G401 (cell line): ENCODE data around the gene TSPOAP1. TPM values are rescaled to one million over a fixed set of nuclear protein-coding genes. Genes with fewer than 3 reads are reported as not detected.

Source experiments
- DNase-seq: peaks from one replicate; pipeline ENCODE4 v3.0.0-alpha.2; 2015; ENCODE audit warnings: low spot score
- in situ Hi-C: cut with HindIII; loops from 2 replicates; pipeline ENCODE4 v1.10.0; 2016; ENCODE audit warnings: low sequenced_read_pairs, mixed read lengths
- total RNA-seq: library from RNA; depleted of rRNA; stranded (reverse); fragments of >200 nt; shearing (Covaris generic); gene quantifications from 2 replicates; pipeline ENCODE4 v1.2.3, GENCODE V29; 2014

TSPOAP1 gene
- total RNA-seq, 1 experiment from 2014 or later: not detected

DNA sequence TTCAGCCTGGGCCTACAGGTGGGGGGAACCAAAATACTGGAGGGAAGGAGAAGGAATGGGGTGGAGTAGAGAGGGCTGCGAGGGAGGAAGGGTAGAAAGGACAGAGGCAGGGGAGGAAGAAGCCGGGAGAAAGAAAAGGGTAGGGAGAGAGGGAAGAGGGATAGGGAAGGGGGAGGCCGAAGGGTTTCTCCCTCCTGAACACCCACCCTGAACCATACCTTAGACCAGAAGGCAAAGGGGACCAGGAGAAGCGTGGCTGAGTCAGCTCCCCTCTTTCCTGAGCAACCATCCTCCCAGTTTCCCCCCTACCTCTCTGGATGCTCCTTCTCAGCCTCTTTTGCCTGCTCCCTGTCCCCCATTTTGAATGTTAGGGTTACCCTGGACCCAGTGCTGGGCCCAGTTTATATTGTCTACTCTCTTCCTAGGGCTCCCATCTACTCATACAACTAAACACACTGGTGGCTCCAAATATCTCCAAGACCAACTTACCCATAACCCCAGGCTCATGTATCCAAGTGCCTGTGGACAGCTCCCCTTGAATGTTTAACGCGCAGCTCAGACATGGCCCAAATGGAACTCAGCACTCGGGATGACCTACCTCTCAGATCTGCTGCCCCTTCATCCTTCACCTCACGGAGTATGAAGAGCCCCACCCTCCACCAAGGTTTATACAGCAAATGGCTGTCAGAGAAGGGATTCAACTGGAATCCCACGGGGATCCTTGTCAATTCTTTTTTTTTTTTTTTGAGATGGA lies 7.8 kb downstream of the TSPOAP1 start:
- in situ Hi-C loops: no loop called here
- no peak for DNase-seq

DNA sequence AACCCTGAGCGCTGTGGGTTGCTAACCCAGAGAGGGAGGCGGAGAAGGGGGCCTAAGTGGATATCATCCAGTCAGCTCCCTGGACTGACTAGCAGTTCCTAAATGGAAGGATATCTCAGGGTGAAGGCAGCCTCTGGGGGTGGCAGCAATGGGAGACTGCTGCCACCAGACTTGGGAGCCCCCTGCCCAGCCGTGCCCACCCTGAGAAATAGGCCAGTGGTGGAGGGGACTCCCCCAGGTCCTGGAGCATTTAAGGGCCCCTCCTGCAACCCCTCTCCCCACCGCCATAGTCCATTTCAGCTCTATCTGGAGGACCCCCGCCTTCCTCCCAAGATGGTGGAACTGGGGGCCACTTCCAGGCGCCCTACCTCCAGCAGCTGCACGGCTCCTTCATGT lies 8.4 kb downstream of the TSPOAP1 start:
- DNase-seq: no peak
- in situ Hi-C loops: no loop called here

DNA sequence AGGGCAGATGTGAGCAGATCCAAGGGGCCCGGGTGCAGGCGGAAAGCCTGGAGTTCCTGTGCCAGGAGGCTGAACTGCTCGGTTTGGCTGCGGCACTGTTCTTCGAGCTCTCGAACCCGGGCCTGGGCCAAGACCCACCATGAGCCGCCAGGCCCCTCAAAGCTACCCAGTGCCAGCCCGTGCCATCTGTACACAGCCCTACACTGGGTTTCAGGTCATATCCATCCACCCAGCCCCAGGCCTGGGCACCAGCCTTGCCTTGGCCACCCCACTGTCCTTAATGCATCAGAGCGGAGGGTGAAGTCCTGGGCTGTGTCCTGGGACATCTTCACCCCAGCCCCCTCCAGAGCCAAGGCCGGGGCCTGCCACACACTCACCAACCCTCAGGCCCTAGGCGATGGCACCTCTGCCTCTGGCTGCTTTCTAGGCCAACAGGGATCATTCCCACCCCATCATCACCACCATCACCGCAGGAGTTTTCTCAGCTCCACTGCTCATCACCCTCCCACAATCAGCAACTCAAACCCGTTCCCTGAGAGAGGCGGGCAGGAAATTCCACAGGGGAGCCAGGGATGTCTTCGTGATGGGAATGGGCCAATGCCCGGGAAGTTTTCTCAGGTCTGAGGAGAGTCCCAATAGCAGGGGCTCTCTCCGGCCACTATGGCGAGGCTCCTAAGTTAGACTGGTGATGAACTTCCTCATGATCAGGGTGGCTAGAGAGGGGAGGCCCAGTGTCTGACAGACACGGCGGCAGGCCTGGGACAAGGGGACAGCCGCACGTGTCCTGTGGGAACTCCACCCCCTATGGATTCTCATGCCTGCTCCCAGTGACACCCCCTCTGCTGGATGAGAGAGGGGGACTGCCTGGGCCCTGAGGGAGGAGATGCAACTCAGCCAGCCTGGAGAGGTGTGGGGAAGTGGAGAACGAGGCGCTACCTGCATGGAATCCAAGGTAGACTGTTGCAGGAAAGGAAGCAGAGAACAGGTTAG lies 9.1 kb downstream of the TSPOAP1 start:
- in situ Hi-C loops: no loop called here
- DNase-seq: no peak

DNA sequence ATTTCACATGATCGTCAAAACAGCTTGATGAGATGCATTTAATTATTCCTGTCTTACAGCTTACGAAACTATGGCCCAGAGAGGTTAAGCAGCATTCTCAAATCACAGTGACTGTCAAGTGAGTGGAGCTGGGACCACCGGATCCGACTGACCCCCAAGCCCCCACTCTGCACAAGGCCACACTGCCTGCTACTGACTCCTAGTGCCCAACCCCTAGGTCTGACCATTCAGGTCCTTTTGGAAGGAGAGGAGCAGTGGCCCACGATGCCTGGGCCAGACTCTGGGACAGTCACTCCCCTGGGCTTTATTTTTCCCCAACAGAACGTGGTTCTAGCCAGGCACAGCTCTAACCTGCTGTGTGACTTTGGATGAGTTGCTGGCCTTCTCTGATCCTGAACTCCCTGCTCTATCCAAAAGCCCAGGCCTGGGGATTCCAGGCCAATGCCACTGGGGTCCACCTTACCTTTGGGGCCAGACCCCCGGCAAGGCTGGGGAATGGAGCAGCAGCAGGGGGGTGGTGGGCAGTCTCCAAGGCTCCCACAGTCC lies 9.9 kb downstream of the TSPOAP1 start:
- no peak for DNase-seq
- in situ Hi-C loops: no loop called here

DNA sequence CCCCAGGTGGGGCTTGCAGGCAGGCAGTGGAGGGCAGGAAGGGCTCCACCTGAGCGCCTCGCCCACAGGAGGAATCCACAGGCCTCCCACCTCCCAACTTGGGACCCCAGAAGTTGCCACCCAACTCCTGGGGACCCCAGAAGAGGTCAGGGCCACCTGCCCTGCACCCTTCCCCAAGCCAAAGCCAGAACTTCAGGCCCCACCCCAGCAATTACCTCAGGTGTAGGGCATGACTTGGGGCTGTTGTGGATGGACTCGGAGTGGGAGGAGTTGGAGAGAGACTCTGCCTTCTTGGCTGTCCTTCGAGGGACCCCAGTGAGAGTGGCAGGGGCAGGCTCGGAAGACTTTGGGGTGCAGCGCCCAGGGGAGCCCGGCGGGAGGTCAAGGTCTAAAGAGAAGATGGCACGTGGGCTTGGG lies 10.5 kb downstream of the TSPOAP1 start:
- DNase-seq: no peak
- in situ Hi-C loops: no loop called here

DNA sequence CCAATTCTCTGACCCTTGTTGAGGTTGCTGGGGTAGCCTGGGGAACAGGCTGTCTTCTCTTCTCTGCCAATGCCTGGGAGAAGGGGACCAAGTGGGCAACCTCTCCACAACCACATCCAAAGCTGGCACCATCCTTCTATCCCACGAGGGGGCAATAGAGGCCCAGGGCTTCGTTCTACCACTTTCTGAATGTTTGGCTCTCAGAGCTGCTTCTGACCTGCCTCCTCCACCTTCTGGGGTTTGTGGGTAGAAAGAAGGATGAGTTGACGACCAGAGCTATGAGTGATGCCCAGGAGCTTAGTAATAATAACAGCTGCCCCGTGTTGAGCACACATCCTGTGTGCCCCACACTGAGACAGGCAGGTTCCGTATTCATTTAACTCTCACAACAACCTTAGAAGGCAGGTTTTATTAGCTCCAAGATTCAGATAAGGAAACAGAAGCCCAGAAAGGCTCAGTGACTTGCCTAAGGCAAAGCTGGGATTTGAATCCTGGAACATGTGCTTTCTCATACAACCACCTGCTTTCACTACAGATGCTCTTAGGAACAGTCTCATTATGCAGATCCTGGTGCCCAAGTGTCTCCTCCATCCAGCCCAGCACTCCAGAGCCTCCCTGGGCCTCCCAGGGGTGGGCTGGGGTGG lies 11.1 kb downstream of the TSPOAP1 start:
- peak; percentile 53 for DNase-seq
- in situ Hi-C loops: no loop called here

DNA sequence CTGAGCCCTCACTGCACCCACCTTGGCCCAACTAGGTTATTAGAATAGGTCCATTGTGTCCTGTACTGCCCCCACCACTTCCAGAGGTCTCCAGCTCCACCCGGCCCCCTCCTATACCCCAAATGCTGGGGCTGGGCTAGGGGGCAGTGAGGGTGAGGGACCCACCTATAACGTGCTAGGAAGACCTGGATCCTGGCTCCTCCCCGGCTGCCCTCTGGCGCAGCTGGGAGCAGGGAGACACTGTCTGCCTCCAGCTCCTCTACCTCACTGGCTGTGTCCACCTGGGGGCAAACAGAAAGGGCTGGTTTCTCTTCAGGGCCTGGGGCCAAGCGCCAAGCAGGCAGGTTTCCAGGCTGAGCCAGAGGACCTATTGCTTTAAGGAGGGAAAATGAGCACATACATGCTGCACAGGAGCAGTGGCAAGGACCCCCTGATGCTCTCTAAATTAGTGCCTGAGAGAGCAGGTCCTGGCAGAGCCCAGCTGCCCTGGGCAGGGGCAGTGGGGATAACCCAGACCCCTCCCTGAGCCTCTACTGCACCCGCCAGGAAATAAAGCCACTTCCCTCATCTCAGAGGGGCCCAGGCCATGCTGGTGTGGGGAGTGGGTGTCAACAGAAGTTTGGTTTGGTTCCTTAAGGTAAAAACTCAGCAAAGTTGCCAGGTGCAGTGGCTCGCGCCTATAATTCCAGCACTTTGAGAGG lies 12.2 kb downstream of the TSPOAP1 start:
- in situ Hi-C loops: no loop called here
- no peak for DNase-seq

DNA sequence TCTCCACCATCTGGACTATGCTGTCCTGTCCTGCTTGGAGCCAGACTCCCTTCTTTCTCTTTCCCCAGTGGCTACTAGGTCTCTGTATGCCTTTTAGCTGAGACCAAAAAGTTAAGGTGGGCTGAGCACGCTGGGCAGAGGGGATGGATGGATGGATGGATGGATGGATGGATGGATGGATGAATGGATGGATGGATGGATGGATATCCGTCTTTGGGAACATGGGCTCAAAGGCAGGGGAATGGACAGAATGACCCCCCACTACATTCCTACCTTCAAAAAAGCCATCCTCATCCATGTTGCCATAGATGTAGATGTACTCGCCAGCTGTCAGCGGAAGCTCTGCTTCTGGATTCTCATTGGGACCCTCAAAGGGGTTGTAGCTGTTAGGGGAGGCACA lies 12.8 kb downstream of the TSPOAP1 start:
- no peak for DNase-seq
- in situ Hi-C loops: no loop called here

DNA sequence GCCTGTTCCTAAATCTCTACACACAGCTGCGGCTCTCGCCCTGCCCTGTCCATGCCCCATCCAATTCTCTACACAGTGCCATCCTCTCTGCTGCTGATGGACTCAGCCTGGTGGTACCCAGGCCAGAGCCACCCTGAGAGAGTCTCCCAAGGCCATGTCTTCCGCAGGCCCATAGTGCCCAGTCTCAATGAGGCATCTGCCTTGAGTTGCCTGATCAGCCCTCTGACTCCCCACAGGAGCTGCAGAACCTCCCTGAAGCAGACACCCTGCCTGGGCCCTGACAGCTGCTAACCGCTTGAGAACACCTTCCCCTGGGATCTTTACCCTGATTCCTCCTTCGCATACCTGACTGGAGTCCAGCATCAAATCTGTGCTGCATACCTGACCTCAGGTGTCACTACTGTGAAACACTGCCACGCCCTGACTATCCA lies 13.3 kb downstream of the TSPOAP1 start:
- in situ Hi-C loops: no loop called here
- DNase-seq: no peak

DNA sequence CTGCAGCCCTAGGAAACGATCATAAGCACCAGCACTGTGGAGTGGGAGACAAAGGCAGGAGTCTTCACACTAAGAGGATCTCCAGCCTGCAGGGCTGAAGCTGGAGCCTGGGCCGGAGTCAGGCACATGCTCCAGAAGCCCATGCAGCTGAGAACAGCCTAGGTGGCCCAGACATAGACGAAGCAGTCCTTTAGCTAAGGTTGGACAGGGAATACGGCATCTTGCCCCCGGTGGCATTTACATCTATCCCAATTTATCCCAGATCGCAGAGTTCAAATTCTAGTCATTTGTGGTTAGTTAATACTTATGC lies 13.9 kb downstream of the TSPOAP1 start:
- in situ Hi-C loops: no loop called here
- DNase-seq: no peak

DNA sequence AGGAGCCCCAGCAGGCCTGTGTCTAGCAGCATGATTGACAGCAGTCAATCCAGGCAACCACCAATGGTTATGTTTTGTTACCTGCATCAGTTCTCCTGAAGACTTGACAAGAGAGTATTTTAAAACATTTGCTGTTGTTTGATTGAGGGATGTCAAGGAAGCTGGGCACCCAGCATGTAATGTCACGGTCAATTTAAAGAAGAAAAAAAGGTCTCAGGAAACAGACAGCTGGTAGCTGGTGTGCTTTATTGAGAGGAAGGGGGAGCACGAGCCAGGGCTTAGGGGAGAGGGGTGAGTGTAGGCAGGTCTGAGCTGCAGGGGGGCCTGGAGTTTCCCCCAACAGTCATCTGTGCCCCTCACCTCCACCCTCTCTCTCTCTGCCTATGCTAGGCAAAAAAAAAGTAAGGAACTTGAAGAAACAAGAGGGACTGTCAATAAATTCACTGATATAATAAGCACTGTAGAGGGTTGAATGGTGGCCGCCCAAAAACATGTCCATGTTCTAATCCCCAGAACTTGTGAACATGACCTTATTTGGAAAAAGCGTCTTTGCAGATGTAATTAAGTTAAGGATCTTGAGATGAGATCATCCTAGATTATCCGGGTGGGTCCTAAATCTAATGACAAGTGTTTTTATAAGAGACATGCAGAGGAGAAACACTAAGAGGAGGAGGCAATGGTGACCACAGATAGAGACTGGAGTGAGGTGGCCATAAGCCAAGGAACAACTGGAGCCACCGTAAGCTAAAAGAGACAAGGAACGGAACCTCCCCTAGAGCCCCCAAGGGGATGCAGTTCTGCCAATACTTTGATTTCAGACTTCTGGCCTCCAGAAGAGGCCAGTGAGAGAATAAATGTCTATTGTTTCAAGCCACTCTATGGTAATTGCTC lies 14.5 kb downstream of the TSPOAP1 start:
- in situ Hi-C loops: no loop called here
- DNase-seq: no peak

DNA sequence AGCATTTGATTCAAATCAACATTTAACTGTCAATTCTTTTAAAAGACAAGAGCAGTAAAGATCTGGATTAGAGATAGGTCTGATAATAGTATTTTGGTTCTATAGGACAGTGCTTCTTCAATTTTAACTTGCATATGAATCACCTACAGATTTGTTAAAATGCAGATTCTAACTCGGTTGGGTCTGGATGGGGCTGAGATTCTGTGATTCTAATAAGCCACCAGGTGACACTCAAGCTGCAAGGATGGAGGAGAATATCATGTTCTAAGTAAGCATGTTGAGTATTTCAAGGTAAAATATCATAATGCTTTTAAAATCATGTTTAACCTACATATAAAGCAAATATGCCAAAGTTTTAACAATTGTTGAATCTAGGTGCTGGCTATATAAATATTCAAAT lies 15.8 kb downstream of the TSPOAP1 start:
- in situ Hi-C loops: no loop called here
- DNase-seq: no peak

DNA sequence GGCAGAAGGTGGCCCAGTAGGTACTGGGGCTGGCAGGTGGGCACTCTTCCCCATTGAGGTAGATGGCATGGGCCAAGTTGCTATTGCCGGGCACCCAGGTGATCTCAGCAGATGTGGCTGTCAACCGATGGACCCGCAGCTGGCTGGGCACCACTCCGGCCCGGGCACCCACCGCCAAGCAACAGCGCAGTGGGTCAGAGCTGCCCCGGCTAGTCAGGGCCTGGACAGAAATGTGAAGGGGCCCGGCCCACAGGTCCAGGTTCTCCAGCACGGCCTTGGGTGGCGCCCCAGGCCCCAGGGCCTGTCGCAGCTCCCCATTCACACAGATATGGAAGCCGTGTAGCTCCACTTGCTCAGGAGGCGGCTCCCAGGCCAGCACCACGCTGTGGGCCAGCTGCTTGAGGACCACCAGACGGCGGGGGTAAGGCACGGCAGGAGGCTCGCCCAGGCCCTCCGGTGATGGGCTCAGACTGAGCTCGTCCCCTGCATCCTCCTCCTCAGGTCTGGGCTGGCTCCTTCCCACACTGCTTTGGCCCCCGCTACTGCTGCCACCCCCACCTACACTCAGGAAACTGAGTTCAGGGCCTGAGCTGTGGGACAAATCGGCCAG lies 16.5 kb downstream of the TSPOAP1 start:
- in situ Hi-C loops: no loop called here
- no peak for DNase-seq

DNA sequence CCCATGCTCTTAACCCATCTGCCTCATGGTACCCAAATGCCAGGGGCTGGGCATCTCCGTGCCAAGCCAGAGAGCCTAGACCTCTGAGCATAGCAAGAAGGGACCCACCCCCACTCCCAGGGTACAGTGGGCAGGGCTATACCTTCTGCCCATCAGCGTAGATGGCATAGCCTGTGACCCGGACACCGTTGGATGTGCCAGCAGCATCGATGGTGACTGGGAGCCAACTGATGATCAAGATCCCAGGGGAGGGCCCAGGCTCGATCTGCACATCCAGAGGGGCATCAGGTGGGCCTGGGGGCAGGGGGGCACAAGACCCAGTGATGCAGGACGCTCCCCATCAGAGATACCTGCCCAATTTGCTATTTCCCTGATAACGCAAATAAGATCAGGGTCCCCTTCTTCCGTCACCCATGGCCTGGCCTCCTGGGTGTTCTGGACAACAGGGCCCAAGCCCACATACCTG lies 17.1 kb downstream of the TSPOAP1 start:
- in situ Hi-C loops: no loop called here
- DNase-seq: no peak

DNA sequence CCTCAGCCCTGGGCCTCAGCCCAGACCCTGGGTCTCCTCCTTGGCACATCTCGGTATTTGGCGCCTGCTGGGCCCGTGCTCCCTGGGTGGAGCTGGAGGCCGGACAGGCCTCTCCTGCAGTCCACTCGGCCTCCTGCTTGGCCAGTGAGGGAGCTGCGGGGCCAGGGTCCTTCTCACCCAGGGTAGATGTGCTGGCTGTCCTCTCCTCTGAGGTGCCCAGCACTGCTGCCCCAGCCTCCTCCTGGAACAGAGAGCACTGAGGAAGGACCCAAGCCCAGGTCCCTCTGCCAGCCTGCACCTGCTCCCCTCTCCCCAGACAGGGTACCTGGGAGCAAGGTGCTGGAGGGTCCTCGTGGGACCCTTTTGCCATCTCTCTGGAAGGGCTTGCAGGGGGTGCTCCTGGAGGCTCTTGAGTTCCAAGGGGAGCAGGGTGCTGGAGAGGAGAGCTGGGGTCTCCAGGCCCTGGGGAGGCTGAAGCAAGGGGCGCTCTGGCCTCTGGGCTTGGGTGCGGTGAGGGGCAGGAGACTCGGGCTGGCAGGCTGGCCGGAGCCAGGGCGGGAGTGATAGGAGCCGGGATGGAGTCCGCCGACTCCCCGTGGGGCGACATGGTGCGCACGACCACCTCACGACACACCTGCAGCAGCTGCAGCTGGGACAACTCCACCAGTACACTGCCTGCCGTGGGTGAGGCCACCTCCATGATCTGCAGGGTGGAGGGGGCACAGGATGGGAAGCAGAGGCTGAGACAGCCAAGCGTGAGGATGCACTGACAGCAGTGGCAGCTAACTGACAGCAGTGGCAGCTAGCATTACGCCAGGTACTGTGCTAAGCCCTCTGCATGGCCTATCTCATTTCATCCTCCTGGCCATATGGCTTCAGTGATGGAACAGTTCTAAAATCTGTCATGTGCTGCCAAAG lies 17.8 kb downstream of the TSPOAP1 start:
- in situ Hi-C loops: no loop called here
- DNase-seq: peak; percentile 73

DNA sequence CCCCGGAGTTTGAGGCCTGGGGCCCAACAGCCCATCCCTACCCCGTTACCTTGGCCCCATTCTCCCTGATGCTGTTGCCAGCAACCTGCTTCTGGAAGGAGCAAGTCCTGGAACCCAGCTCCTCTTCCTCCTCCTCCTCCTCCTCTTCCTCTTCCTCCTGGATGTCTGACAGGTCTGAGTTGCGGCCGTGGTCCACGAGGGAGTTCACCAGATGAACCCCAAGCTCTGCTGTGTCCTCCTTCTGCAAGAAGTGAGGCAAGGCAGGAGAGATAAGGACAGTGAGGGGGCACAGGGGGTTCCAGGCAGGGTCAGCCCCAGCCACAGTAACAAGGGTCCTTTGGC lies 18.7 kb downstream of the TSPOAP1 start:
- DNase-seq: no peak
- in situ Hi-C loops: no loop called here
